Measurements from ENCODE around the gene RPS29. TPM values are rescaled to one million over a fixed set of nuclear protein-coding genes. Genes with fewer than 3 reads are reported as not detected.

The RPS29 gene
- total and polyA plus RNA-seq, 9 of the 15 experiments (the other 6 are each of a cell fraction or from before 2014, with no cell fraction given) = 1,545 to 5,012 (median 2,448) TPM

- in situ Hi-C loops (cut with MboI) (no loop called here), intact Hi-C loops (cut with micrococcal nuclease) (no loop called here)
- FAIRE-seq = peak; percentile 61
- H3K9me3 ChIP-seq (replicated peaks; ENCODE audit: control insufficient read depth, insufficient read depth, low read depth, low read length) = no peaks in the 10 kb centered on the region
- TF ChIP-seq RFX1 (IDR thresholded peaks at IDR 0.05) (no peak), CBFA2T3 (IDR thresholded peaks at IDR 0.05) (peak; percentile 27)
- H3K36me3 ChIP-seq (ENCODE audit: control insufficient read depth, insufficient read depth, low read length) = peaks cover 46% of the 10 kb centered on the region
- ChIA-PET POLR2A (interaction anchor here (0.9 kb wide), 1 partner anchor 154 kb away, joined by 3 read pairs; no protein-coding TSS in a partner anchor), CTCF (ENCODE audit: low intra/inter-chr PET ratio) (no interaction called here)
- no TSS peak for BruUV-seq (replicated peaks)
- H3K79me2 ChIP-seq (ENCODE audit: control insufficient read depth, insufficient read depth, low read length) = peaks cover 56% of the 10 kb centered on the region
- DNase-seq (ENCODE audit: extremely low read depth in 1 of 4, low spot score in 3 of 4) = no peak
- H3K4me3 ChIP-seq = no peak overlapping the region
- H3K4me1 ChIP-seq (replicated peaks in 1 of 2; ENCODE audit: control insufficient read depth in 2 of 2, insufficient read depth in 2 of 2, low read length in 2 of 2) = peaks cover 0 to 6% of the 10 kb centered on the region in 2 experiments; a peak in 4 of 5 replicates
- no peak overlapping the region for H3K27ac ChIP-seq (ENCODE audit: extremely low read depth, low read depth, low read length)
- H4K20me1 ChIP-seq (replicated peaks; ENCODE audit: control insufficient read depth, insufficient read depth, low read length) = no peaks in the 10 kb centered on the region; the same call in 1 of the 2 replicates
- no peaks in the 10 kb centered on the region for H3K27me3 ChIP-seq (ENCODE audit: control insufficient read depth in 2 of 2, insufficient read depth in 2 of 2, low read length in 2 of 2)
- no peak overlapping the region for H3K4me2 ChIP-seq (ENCODE audit: insufficient read depth, low read length)
- no peak overlapping the region for H3K9ac ChIP-seq (ENCODE audit: insufficient read depth in 1 of 2, low read depth in 2 of 2, low read length in 2 of 2)
- H2AFZ ChIP-seq (ENCODE audit: low read depth, low read length) = no peak overlapping the region
- peaks cover 3% of the 10 kb centered on the region for H3K9me1 ChIP-seq (ENCODE audit: control insufficient read depth, insufficient read depth, low read length)
- 70% methylated on average over 5 of the region's 6 CpGs for WGBS (ENCODE audit: insufficient coverage, low coverage, missing lambda C conversion rate)
- ATAC-seq = no peak
Observed at GRCh38 chr14:49615776-49616175, 29.6 kb upstream of the RPS29 start.

DNA sequence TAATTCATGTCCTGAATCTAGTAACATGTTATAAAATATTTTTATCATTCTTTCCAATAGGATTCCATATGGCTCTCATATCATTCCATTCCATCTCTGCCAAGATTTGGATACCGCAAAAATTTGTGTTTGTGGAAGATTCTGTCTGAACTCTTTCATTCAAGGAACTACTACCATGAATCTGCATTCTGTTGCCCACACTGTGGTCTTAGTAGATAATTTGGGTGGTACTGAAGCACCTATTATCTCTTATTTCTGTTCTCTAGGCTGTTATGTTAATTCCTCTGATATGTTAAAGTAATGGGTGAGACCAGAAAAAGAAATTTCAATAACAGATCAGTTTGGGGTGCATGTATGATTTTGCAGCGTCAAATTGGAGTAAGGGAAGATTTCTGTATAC, 28.0 kb upstream of the RPS29 start:
- H3K4me3 ChIP-seq = no peak overlapping the region
- ATAC-seq (no peak), FAIRE-seq (no peak), DNase-seq (ENCODE audit: extremely low read depth in 1 of 4, low spot score in 3 of 4) (no peak)
- H3K79me2 ChIP-seq (ENCODE audit: control insufficient read depth, insufficient read depth, low read length) = peaks cover 40% of the 10 kb centered on the region
- peaks cover 52% of the 10 kb centered on the region for H3K36me3 ChIP-seq (ENCODE audit: control insufficient read depth, insufficient read depth, low read length)
- no peaks in the 10 kb centered on the region for H3K27me3 ChIP-seq (ENCODE audit: control insufficient read depth in 2 of 2, insufficient read depth in 2 of 2, low read length in 2 of 2)
- H3K4me1 ChIP-seq (replicated peaks in 1 of 2; ENCODE audit: control insufficient read depth in 2 of 2, insufficient read depth in 2 of 2, low read length in 2 of 2) = peaks cover 0 to 4% of the 10 kb centered on the region in 2 experiments; a peak in 4 of 5 replicates
- no peak overlapping the region for H2AFZ ChIP-seq (ENCODE audit: low read depth, low read length)
- no peak overlapping the region for H3K27ac ChIP-seq (ENCODE audit: extremely low read depth, low read depth, low read length)
- H3K9me1 ChIP-seq (ENCODE audit: control insufficient read depth, insufficient read depth, low read length) = peaks cover 3% of the 10 kb centered on the region
- H3K9ac ChIP-seq (ENCODE audit: insufficient read depth in 1 of 2, low read depth in 2 of 2, low read length in 2 of 2) = no peak overlapping the region
- in situ Hi-C loops (cut with MboI) = no loop called here
- no peaks in the 10 kb centered on the region for H3K9me3 ChIP-seq (replicated peaks; ENCODE audit: control insufficient read depth, insufficient read depth, low read depth, low read length)
- ChIA-PET CTCF (ENCODE audit: low intra/inter-chr PET ratio) (no interaction called here), POLR2A (interaction anchor here (0.7 to 0.8 kb wide), 2 partner anchors 16 to 20 kb away, joined by 3 to 4 read pairs; partner anchors contain the start of gene LRR1)
- 45% methylated on average over 2 of the region's 2 CpGs for WGBS (ENCODE audit: insufficient coverage, low coverage, missing lambda C conversion rate)
- no peaks in the 10 kb centered on the region for H4K20me1 ChIP-seq (replicated peaks; ENCODE audit: control insufficient read depth, insufficient read depth, low read length)
- no peak overlapping the region for H3K4me2 ChIP-seq (ENCODE audit: insufficient read depth, low read length)
- intact Hi-C loops (cut with micrococcal nuclease) = no loop called here
- BruUV-seq (replicated peaks) = no TSS peak
- TF ChIP-seq SPI1 (IDR thresholded peaks at IDR 0.05; ENCODE audit: borderline replicate concordance, low read depth, low read length) (no peak), ZNF277 (CRISPR knock-in tag; IDR thresholded peaks at IDR 0.05; ENCODE audit: borderline replicate concordance) (no peak), POLR2A (conservative IDR thresholded peaks at IDR 0.05) (no peak), NR2F6 (CRISPR knock-in tag; IDR thresholded peaks at IDR 0.05) (no peak), MYBL2 (IDR thresholded peaks at IDR 0.05; ENCODE audit: low read depth) (no peak), MYBL2 (CRISPR knock-in tag; IDR thresholded peaks at IDR 0.05; ENCODE audit: borderline replicate concordance) (no peak), TGIF2 (CRISPR knock-in tag; IDR thresholded peaks at IDR 0.05) (no peak), COPS2 (conservative IDR thresholded peaks at IDR 0.05) (no peak), PHTF2 (CRISPR knock-in tag; IDR thresholded peaks at IDR 0.05) (no peak), SLC30A9 (CRISPR knock-in tag; IDR thresholded peaks at IDR 0.05) (no peak), SMAD3 (CRISPR knock-in tag; conservative IDR thresholded peaks at IDR 0.05) (no peak)
- TF ChIP-seq, protein P1, sequence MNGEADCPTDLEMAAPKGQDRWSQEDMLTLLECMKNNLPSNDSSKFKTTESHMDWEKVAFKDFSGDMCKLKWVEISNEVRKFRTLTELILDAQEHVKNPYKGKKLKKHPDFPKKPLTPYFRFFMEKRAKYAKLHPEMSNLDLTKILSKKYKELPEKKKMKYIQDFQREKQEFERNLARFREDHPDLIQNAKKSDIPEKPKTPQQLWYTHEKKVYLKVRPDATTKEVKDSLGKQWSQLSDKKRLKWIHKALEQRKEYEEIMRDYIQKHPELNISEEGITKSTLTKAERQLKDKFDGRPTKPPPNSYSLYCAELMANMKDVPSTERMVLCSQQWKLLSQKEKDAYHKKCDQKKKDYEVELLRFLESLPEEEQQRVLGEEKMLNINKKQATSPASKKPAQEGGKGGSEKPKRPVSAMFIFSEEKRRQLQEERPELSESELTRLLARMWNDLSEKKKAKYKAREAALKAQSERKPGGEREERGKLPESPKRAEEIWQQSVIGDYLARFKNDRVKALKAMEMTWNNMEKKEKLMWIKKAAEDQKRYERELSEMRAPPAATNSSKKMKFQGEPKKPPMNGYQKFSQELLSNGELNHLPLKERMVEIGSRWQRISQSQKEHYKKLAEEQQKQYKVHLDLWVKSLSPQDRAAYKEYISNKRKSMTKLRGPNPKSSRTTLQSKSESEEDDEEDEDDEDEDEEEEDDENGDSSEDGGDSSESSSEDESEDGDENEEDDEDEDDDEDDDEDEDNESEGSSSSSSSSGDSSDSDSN (IDR thresholded peaks at IDR 0.05; ENCODE audit: borderline replicate concordance in 1 of 2, low read depth in 2 of 2, low read length in 2 of 2) = no peak
